ENCODE results near the gene MB21D2. TPM values are rescaled to one million over a fixed set of nuclear protein-coding genes. Genes with fewer than 3 reads are reported as not detected.
A peak's percentile ranks its signal among the peaks of the same experiment; 100 is the strongest.
"Not testable (repeated sequence)": the region's sequence is repeated elsewhere in the genome, so short reads cannot be mapped to it uniquely, and the experiment has no call there.

Gene MB21D2
- total RNA-seq, 1 donor from 2014 or later, result 13.4 TPM

DNA sequence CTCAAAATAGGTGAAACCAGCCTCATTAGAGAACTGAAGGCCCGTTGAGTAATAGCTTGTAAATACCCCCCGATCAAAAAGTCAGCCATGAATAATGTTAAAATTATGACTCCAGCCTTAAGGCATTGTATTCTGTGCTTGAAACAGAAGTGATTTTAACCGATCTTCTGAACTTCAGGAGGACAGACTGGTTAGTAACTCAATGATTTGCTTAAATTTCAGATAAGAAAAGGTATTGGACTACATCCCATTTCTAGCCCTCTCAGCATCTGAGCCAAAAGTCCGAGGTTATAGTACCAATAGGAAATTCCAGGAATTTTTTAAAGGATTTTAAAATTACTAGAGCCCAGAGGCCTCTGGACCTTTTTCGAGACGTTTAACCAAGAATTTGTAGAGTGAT lies 122.6 kb downstream of the MB21D2 start:
- no peak overlapping the region for H3K27ac Mint-ChIP-seq
- peaks cover 9% of the 10 kb centered on the region for H3K36me3 Mint-ChIP-seq (ENCODE audit: insufficient read depth)
- no peak for DNase-seq (ENCODE audit: low spot score, unreplicated experiment)
- no peak overlapping the region for H3K4me3 Mint-ChIP-seq (ENCODE audit: low read depth)
- H3K4me1 Mint-ChIP-seq (ENCODE audit: low read depth), result no peaks in the 10 kb centered on the region
- TF ChIP-seq, protein P1, sequence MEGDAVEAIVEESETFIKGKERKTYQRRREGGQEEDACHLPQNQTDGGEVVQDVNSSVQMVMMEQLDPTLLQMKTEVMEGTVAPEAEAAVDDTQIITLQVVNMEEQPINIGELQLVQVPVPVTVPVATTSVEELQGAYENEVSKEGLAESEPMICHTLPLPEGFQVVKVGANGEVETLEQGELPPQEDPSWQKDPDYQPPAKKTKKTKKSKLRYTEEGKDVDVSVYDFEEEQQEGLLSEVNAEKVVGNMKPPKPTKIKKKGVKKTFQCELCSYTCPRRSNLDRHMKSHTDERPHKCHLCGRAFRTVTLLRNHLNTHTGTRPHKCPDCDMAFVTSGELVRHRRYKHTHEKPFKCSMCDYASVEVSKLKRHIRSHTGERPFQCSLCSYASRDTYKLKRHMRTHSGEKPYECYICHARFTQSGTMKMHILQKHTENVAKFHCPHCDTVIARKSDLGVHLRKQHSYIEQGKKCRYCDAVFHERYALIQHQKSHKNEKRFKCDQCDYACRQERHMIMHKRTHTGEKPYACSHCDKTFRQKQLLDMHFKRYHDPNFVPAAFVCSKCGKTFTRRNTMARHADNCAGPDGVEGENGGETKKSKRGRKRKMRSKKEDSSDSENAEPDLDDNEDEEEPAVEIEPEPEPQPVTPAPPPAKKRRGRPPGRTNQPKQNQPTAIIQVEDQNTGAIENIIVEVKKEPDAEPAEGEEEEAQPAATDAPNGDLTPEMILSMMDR (IDR thresholded peaks at IDR 0.05; ENCODE audit: unreplicated experiment), result no peak
- H3K27me3 Mint-ChIP-seq, result no peaks in the 10 kb centered on the region
- no peaks in the 10 kb centered on the region for H3K9me3 Mint-ChIP-seq (ENCODE audit: low read depth)

DNA sequence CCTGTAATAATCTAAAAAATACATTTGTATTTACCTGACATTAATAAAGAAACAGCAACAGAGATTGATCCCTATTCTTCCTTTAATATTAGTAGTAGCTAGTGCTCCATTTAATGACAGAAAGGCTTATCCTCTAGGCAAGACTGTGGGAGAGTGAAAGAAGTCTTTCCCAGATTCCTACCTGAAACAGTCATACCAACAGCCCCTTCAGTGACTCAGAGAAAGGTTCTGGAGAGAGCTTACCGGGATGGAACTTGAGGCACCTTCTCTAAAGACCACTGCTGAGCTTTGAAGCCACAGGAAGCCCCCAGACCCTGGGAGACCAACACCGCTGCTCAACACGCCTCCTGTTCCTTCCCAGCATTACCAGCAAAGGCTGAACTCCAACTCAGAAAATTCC lies 123.4 kb downstream of the MB21D2 start:
- Mint-ChIP-seq H3K27ac (peak overlapping the region; percentile 31), H3K27me3 (no peaks in the 10 kb centered on the region), H3K9me3 (ENCODE audit: low read depth) (peaks cover 6% of the 10 kb centered on the region), H3K36me3 (ENCODE audit: insufficient read depth) (peaks cover 6% of the 10 kb centered on the region), H3K4me1 (ENCODE audit: low read depth) (no peaks in the 10 kb centered on the region), H3K4me3 (ENCODE audit: low read depth) (no peak overlapping the region)
- TF ChIP-seq, protein P1 (IDR thresholded peaks at IDR 0.05; ENCODE audit: unreplicated experiment), result no peak
- DNase-seq (ENCODE audit: low spot score, unreplicated experiment), result no peak

DNA sequence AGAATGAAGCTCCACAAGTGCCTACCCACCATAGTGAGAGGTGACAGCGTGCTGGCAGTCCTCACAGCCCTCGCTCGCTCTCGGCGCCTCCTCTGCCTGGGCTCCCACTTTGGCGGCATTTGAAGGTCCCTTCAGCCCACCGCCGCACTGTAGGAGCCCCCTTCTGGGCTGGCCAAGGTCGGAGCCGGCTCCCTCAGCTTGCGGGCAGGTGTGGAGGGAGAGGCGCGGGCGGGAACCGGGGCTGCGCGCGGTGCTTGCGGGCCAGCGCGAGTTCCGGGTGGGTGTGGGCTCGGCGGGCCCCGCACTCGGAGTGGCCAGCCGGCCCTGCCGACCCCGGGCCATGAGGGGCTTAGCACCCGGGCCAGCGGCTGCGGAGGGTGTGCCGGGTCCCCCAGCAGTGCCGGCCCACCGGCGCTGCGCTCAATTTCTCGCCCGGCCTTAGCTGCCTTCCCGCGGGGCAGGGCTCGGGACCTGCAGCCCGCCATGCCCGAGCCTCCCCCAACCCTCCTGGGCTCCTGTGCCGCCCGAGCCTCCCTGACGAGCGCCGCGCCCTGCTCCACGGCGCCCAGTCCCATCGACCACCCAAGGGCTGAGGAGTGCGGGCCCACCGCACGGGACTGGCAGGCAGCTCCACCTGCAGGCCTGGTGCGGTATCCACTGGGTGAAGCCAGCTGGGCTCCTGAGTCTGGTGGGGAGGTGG lies 128.7 kb downstream of the MB21D2 start:
- H3K4me3 Mint-ChIP-seq (ENCODE audit: low read depth); H3K9me3 Mint-ChIP-seq (ENCODE audit: low read depth); H3K27ac Mint-ChIP-seq; H3K4me1 Mint-ChIP-seq (ENCODE audit: low read depth); DNase-seq (ENCODE audit: low spot score, unreplicated experiment); H3K36me3 Mint-ChIP-seq (ENCODE audit: insufficient read depth); H3K27me3 Mint-ChIP-seq: not testable (repeated sequence)
- TF ChIP-seq, protein P1 (IDR thresholded peaks at IDR 0.05; ENCODE audit: unreplicated experiment), result peak; percentile 23

DNA sequence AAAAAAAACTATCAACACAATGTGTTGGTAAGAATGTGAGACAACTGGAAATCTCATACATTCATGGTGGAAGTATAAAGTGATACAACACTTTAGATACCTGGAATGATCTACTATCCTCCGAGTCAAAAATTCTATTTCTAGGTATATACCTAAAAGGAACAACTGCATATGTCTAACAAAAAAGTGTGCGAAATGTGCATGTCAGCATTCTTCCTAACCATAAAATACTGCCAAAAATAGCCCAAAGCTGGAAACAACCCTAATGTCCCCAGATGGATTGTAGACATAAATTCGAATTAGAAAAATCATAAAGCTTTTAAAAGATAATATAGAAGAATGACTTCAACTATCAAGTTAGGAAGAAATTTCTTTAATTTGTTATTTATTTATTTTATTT lies 139.1 kb downstream of the MB21D2 start:
- H3K27ac Mint-ChIP-seq, result no peak overlapping the region
- no peak for DNase-seq (ENCODE audit: low spot score, unreplicated experiment)

DNA sequence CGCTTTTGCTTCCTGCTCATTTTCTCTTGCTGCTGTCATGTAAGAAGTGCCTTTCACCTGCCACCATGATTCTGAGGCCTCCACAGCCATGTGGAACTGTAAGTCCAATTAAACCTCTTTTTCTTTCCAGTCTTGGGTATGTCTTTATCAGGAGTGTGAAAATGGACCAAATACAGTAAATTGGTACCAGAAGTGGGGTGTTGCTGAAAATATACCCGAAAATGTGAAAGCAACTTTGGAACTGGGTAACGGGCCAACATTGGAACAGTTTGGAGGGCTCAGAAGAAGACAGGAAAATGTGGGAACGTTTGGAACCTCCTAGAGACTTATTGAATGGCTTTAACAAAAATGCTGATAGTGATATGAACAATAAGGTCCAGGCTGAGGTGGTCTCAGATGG lies 143.3 kb downstream of the MB21D2 start:
- not testable (repeated sequence) for H3K4me3 Mint-ChIP-seq (ENCODE audit: low read depth); H3K4me1 Mint-ChIP-seq (ENCODE audit: low read depth); DNase-seq (ENCODE audit: low spot score, unreplicated experiment)

More for the DNA sequence above, 139.1 kb downstream of the MB21D2 start:
- H3K27me3 Mint-ChIP-seq, result no peaks in the 10 kb centered on the region
- TF ChIP-seq, protein P1 (IDR thresholded peaks at IDR 0.05; ENCODE audit: unreplicated experiment), result no peak
- peaks cover 13% of the 10 kb centered on the region for H3K9me3 Mint-ChIP-seq (ENCODE audit: low read depth)
- H3K36me3 Mint-ChIP-seq (ENCODE audit: insufficient read depth), result peaks cover 2% of the 10 kb centered on the region
- H3K4me3 Mint-ChIP-seq (ENCODE audit: low read depth), result no peak overlapping the region
- H3K4me1 Mint-ChIP-seq (ENCODE audit: low read depth), result no peaks in the 10 kb centered on the region

DNA sequence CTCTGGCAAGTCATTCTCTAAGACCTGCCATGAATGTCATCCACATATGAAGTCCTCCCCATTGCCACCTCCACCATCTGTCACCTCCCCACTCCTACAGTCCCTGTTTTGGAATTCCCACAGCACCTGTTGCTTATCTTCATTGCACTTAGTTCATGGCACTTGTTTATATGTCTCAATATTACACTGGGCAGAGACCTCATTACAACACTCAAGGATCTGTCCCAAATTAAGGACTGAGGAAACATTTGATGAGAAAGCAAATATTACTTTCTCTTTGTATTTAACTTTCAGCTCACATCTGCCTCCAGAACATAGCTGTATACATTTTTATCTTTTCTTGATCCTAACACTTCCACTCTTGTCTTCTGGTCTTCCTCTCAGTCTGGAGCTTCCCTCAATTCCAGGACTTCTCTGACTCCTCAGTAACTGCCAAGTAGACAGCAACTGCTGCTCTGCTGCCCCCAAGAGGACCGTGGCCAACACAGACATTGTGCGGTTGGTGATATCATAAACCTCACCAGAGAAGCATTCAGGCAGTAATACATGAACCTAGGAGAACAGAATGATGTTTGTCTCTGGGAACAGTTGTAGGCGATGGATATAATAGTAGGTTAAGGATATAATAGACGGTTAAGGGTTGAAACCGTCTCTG lies 145.3 kb downstream of the MB21D2 start:
- DNase-seq (ENCODE audit: low spot score, unreplicated experiment), result no peak
- Mint-ChIP-seq H3K4me3 (ENCODE audit: low read depth) (no peak overlapping the region), H3K4me1 (ENCODE audit: low read depth) (no peaks in the 10 kb centered on the region), H3K9me3 (ENCODE audit: low read depth) (peaks cover 13% of the 10 kb centered on the region), H3K27ac (no peak overlapping the region), H3K36me3 (ENCODE audit: insufficient read depth) (peaks cover 2% of the 10 kb centered on the region), H3K27me3 (no peaks in the 10 kb centered on the region)
- TF ChIP-seq, protein P1 (IDR thresholded peaks at IDR 0.05; ENCODE audit: unreplicated experiment), result peak; percentile 64

More for the DNA sequence above, 143.3 kb downstream of the MB21D2 start:
- H3K27ac Mint-ChIP-seq; H3K27me3 Mint-ChIP-seq; H3K36me3 Mint-ChIP-seq (ENCODE audit: insufficient read depth): not testable (repeated sequence)
- H3K9me3 Mint-ChIP-seq (ENCODE audit: low read depth), result peaks cover 13% of the 10 kb centered on the region
